Measurements from ENCODE around the gene BMF.

The BMF gene

GRCh38 chr15:40048926-40049475 is 59.7 kb downstream of the BMF start:
- in situ Hi-C loops (cut with HindIII; ENCODE audit: low pct_ligation_motif_present, low sequenced_read_pairs) = loop anchor here (5.0 to 10.0 kb wide), 3 partner anchors 33 to 166 kb away; partner anchors contain the start of gene BMF
- H3K27ac ChIP-seq = no peak overlapping the region
- no peak for TF ChIP-seq CTCF (IDR thresholded peaks at IDR 0.05; ENCODE audit: low read depth, low read length, missing control alignments)

DNA sequence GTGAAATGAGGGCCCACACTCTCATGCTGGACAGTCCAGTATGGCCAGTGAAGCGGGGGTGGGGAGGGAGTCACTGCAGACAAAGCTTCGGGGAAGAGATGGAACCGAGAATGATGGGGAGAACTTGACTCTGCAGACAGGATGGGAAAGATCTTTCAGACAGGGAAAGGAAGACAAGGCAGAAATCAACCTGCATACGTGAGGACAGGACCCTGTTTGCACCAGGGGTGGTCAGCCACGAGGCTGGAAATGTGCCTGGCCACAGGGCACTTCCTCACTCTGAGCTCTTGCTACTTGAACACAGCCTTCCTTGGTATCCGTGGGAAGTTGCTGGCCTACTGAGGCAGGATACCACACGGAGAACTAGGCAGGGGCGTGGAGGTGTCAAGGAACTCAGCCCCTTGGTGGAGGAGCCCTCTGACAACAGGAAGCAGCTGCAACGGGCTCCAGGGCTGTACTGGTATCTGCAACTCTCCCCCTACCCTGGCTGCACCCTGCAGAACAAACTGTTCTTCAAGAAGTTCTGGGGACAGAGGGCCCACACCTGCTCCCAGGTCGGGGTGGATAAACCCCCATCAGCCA is 60.4 kb downstream of the BMF start:
- no peak for DNase-seq
- no peak for TF ChIP-seq CTCF (IDR thresholded peaks at IDR 0.05; ENCODE audit: low read depth, low read length, missing control alignments)
- H3K27ac ChIP-seq = peak overlapping the region; percentile 79
- H3K36me3 ChIP-seq (replicated peaks) = no peaks in the 10 kb centered on the region
- H3K27me3 ChIP-seq (replicated peaks) = no peaks in the 10 kb centered on the region
- no peak overlapping the region for H3K4me3 ChIP-seq (ENCODE audit: low read depth, low read length)
- in situ Hi-C loops (cut with HindIII; ENCODE audit: low pct_ligation_motif_present, low sequenced_read_pairs) = loop anchor here (5.0 to 10.0 kb wide), 3 partner anchors 34 to 166 kb away; partner anchors contain the start of gene BMF

More at GRCh38 chr15:40048926-40049475, 59.7 kb downstream of the BMF start:
- Histone ChIP-seq H3K27me3 (replicated peaks) (no peaks in the 10 kb centered on the region), H3K4me3 (ENCODE audit: low read depth, low read length) (no peak overlapping the region), H3K36me3 (replicated peaks) (no peaks in the 10 kb centered on the region)
- no peak for DNase-seq

DNA sequence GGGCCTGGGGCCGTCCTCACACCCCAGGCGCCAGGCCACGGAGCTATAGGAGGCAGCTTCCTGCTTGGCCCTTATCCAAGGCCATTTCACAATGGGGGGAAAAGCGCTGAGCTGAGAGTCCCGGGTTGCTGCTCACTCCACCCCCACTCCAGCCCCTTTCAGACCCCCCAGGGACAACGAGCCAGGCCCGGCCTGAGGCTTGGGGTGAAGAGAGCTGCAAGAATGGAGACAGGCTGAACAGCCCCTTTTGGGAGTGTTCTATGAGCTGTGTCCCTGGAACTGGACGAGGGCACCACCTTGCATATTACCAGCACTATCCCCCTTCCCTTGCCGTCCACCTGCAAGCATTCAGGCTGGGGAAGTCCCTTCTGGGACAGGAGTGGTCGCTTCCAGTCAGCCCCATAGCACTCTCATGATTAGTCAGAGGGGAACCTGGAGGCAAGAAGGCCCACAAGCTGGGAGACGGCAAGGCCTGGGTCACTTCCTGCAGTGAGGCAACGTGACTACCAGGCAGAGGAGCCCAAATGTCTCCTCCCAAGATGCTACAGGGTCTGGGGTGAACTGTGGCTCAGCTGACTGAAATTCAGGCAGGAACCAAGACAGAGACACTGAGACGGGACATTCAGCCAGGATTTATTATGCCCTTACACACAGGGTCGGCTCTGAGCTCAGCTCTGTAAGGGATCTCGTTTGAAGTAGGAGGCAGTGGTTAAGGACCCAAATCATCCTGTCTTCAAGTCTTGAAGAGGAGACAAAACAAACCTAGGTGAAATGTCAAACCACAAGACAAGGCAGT is 61.1 kb downstream of the BMF start:
- no peak for TF ChIP-seq CTCF (IDR thresholded peaks at IDR 0.05; ENCODE audit: low read depth, low read length, missing control alignments)
- DNase-seq = peak; percentile 74
- in situ Hi-C loops (cut with HindIII; ENCODE audit: low pct_ligation_motif_present, low sequenced_read_pairs) = loop anchor here (5.0 to 10.0 kb wide), 3 partner anchors 35 to 167 kb away; partner anchors contain the start of gene BMF
- no peaks in the 10 kb centered on the region for H3K36me3 ChIP-seq (replicated peaks)
- no peak overlapping the region for H3K4me3 ChIP-seq (ENCODE audit: low read depth, low read length)
- peak overlapping the region; percentile 79 for H3K27ac ChIP-seq
- H3K27me3 ChIP-seq (replicated peaks) = no peaks in the 10 kb centered on the region

- Histone ChIP-seq H3K27ac (peak overlapping the region; percentile 79), H3K36me3 (replicated peaks) (no peaks in the 10 kb centered on the region), H3K4me3 (ENCODE audit: low read depth, low read length) (no peak overlapping the region), H3K27me3 (replicated peaks) (no peaks in the 10 kb centered on the region)
- no peak for TF ChIP-seq CTCF (IDR thresholded peaks at IDR 0.05; ENCODE audit: low read depth, low read length, missing control alignments)
- peak; percentile 61 for DNase-seq
- in situ Hi-C loops (cut with HindIII; ENCODE audit: low pct_ligation_motif_present, low sequenced_read_pairs) = loop anchor here (5.0 to 10.0 kb wide), 3 partner anchors 35 to 168 kb away; partner anchors contain the start of gene BMF
These were observed 61.8 kb downstream of the BMF start for GRCh38 chr15:40046721-40047414.

DNA sequence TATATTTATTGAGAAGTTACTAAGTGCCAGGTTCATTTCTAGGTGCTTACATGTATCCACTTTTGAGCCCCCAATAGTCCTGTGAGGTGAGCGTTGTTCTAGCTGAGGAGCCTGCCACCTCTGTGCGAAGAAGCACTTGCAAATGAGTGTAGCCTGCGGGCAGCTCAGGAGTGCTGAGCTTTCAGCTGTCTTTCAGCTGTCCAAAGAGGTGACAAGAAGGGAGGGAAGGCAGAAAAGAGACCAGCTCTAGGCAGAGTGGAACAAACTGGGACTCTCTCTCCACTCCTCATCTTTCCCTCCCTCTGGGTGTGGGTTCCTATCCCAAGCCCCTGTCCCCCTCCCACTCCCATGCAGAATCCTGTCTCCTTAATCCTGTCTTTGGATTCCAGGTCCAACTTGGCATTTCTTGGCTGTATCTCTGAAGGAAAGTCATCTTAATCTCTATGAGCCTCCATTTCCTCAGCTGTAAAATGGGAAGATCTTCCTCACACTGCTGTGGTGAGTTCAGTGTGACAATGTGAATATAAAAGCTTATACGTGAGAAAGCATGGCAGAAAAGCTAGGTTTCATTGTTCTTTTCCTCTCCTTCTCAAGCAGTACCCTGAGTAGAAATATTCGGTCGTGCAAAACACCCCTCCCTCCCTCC is 63.0 kb downstream of the BMF start:
- H3K27ac ChIP-seq = no peak overlapping the region
- DNase-seq = no peak
- no peak overlapping the region for H3K4me3 ChIP-seq (ENCODE audit: low read depth, low read length)
- in situ Hi-C loops (cut with HindIII; ENCODE audit: low pct_ligation_motif_present, low sequenced_read_pairs) = loop anchor here (5.0 to 10.0 kb wide), 3 partner anchors 37 to 169 kb away; partner anchors contain the start of gene BMF
- no peaks in the 10 kb centered on the region for H3K36me3 ChIP-seq (replicated peaks)
- TF ChIP-seq CTCF (IDR thresholded peaks at IDR 0.05; ENCODE audit: low read depth, low read length, missing control alignments) = no peak
- H3K27me3 ChIP-seq (replicated peaks) = no peaks in the 10 kb centered on the region
